Measurements from ENCODE around the gene TOR4A.

DNA sequence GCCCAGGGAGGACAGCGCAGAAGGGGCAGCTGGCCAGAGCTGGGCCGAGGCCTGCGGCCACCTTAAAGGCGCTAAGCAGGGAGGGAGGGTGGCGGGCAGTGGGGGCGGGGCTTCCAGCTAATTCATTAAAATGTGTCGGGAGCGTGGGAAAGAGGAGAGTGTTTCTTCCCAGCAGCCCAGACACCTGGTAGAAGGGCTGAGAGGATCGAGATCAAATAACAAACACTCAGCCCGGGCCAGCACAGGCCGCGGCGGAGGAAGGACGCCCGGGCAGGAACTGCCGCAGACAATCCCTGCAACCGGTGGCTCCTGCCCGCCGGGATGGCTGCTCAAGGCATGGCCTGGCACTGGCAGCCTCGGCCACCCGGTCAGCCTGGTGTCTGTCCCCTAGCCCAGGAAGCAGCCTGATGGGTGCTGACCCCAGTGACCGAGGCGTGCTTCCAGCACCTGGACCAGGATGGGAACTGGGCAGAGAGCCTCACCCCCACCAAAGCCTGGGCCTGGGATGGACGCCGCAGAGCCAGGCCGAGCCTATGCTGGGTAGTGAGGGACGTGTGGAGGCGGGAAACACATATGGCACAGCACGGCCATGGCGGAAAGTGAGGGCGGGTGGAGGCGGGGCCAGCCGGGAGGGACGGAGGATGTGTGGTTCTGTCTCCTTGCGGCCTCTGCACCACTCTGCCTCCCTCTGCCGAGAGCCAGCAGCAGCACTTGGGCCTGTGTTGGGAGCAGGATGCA, 27.7 kb downstream of the TOR4A start:
- TF ChIP-seq EZH2 (IDR thresholded peaks at IDR 0.05), result no peak
- TF ChIP-seq POLR2AphosphoS5 (IDR thresholded peaks at IDR 0.05; ENCODE audit: borderline replicate concordance, low read depth, low read length), result no peak

Data from SK-N-MC (cell line).